ENCODE data around the gene ZKSCAN3.

DNA sequence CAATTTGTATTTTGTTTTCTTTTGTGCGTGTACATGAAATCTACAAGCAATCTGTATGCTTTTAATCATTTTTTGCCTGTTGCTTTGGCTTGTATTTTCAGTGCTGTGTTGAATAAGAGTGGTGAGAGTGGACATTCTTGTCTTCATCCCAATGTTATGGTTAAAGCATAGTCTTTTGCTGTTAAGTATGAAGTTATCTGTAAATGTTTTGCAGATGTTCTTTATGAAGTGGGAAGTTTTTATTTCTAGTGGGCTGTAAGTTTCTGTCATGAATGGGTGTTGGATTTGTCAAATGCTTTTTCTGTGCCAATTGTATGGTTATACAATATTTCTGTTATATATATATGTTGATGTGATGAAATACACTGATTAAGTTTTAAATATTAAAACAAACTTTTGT lies 24.2 kb downstream of the ZKSCAN3 start:
- TF ChIP-seq, protein P1, sequence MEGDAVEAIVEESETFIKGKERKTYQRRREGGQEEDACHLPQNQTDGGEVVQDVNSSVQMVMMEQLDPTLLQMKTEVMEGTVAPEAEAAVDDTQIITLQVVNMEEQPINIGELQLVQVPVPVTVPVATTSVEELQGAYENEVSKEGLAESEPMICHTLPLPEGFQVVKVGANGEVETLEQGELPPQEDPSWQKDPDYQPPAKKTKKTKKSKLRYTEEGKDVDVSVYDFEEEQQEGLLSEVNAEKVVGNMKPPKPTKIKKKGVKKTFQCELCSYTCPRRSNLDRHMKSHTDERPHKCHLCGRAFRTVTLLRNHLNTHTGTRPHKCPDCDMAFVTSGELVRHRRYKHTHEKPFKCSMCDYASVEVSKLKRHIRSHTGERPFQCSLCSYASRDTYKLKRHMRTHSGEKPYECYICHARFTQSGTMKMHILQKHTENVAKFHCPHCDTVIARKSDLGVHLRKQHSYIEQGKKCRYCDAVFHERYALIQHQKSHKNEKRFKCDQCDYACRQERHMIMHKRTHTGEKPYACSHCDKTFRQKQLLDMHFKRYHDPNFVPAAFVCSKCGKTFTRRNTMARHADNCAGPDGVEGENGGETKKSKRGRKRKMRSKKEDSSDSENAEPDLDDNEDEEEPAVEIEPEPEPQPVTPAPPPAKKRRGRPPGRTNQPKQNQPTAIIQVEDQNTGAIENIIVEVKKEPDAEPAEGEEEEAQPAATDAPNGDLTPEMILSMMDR (conservative IDR thresholded peaks at IDR 0.05; ENCODE audit: low read length): no peak
- no peak for TF ChIP-seq EZH2phosphoT487 (IDR thresholded peaks at IDR 0.05; ENCODE audit: borderline replicate concordance, low read depth, low read length)
